GM18519 (cell line): ENCODE data around the gene DCBLD1.

Source experiments
- ATAC-seq: cut with Tn5 transposase; IDR thresholded peaks from one replicate; pipeline ENCODE4 v1.9.1; 2021; ENCODE audit warnings: mild to moderate bottlenecking, moderate library complexity; ENCODE audit not compliant: unreplicated experiment, low FRiP score

DCBLD1 gene

DNA sequence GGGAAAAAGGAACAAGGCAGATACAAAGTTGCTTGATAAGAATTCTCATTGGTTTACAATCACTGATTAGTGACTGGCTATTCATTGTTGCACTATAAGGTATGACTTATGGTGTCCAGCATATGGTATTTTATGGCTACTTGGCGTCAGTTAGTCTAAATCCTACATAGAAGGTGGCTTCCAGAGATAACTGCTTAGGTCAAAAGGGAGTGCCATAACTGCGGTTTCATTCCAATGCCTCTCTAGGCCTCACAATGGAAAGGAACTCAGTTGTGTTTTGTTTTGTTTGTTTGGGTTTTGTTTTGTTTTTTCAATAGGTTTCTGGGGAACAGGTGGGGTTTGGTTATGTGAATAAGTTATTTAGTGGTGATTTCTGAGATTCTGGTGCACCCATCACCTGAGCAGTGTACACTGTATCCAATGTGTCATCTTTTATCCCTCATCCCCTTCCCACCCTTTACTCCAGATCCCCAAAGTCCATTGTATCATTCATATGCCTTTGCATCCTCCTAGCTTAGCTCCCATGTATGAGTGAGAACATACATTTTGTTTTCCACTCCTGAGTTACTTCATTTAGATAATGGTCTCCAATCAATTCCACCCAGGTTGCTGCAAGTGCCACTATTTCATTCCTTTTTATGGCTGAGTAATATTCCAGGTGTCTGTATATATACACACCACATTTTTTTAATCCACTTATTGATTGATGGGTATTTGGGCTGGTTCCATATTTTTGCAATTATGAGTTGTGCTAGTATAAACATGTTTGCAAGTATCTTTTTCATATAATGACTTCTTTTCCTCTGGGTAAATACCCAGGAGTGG is 112.8 kb downstream of the DCBLD1 start:
- no peak for ATAC-seq

DNA sequence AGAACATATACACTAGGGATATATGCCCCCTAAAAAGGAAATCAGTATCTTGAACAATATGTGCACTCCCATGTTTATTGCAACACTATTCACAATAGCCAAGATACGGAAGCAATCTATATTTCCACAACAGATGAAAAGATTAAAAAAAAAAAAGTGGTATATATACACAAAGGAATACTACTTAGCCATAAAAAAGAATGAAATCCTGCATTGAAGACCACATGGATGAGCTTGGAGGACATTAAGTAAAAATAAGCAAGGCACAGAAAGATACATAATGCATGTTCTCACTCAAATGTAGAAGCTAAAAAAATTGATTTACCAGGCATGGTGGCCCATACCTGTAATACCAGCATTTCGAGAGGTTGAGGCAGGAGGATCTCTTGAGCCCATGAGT is 115.3 kb downstream of the DCBLD1 start:
- no peak for ATAC-seq
